A549 treated with CORT108297 at 1 μM for 4 hours (cell line): Measurements from ENCODE around the gene OPA1. TPM values are rescaled to one million over a fixed set of nuclear protein-coding genes. Genes with fewer than 3 reads are reported as not detected.

Experiments used
- total RNA-seq: library from RNA; stranded (reverse); fragments of 200-300 nt; extraction: Qiagen RNA extraction; gene quantifications from 5 replicates; pipeline ENCODE4 v1.2.3, GENCODE V29; 2022

OPA1 gene, protein sequence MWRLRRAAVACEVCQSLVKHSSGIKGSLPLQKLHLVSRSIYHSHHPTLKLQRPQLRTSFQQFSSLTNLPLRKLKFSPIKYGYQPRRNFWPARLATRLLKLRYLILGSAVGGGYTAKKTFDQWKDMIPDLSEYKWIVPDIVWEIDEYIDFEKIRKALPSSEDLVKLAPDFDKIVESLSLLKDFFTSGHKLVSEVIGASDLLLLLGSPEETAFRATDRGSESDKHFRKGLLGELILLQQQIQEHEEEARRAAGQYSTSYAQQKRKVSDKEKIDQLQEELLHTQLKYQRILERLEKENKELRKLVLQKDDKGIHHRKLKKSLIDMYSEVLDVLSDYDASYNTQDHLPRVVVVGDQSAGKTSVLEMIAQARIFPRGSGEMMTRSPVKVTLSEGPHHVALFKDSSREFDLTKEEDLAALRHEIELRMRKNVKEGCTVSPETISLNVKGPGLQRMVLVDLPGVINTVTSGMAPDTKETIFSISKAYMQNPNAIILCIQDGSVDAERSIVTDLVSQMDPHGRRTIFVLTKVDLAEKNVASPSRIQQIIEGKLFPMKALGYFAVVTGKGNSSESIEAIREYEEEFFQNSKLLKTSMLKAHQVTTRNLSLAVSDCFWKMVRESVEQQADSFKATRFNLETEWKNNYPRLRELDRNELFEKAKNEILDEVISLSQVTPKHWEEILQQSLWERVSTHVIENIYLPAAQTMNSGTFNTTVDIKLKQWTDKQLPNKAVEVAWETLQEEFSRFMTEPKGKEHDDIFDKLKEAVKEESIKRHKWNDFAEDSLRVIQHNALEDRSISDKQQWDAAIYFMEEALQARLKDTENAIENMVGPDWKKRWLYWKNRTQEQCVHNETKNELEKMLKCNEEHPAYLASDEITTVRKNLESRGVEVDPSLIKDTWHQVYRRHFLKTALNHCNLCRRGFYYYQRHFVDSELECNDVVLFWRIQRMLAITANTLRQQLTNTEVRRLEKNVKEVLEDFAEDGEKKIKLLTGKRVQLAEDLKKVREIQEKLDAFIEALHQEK
- total RNA-seq, result 21.9 to 39.0 TPM (median 29.4 TPM) in 5 replicates

DNA sequence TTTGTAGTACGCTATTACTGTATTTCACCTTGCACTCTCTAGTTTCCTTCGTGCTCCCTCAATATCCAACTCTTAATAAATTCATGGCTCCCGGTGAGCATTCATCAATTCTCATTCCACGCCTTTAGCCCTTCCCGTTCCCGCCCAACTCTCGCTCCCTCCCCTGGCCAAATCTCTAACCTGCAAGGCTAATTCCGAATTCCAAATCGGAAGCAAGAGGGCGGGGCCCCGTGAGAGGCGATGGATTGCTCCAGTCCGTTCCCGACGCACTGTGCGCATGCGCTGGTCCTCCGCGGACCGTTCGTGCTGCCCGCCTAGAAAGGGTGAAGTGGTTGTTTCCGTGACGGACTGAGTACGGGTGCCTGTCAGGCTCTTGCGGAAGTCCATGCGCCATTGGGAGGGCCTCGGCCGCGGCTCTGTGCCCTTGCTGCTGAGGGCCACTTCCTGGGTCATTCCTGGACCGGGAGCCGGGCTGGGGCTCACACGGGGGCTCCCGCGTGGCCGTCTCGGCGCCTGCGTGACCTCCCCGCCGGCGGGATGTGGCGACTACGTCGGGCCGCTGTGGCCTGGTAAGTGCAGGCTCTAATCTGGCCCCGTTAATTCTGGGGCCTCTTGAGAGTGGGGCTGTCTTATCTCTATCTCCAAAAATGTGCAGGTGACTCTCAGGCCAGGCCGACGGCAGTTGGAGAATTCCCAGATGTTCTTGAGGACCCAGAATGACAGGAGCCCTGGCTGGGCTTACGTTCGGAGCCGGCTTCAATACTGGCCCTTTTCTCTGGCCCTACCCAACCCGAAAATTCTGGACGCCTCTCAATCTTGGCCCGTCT, at the start of gene OPA1:
OPA1 (plus strand) TSS at position 368 of the 827 bp plus-strand sequence; CDS start at position 538, 170 bp downstream.

DNA sequence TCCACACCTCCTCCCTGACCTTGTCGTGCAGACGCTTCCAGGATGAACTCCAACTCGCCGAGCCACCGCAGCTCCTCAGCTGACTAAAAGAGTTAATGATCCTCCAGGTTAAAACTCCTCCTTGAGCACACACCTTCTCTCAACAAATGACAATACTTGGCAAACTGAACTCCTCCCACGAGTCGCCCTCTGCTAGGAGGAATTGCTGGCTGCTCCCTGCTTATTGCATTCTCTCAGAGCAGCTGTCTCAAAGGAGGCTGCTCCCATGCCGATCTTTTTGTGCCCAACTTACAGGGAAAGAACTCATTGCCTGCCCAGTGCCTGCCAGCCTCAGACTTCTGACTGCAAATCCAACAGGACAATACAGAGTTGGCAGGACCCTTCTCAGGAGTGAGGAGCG, 38.2 kb upstream of the OPA1 start, which contains the start of gene ATP13A4:
ATP13A4 (minus strand) TSS at position 85 of the 400 bp plus-strand sequence. CDS start 96 bp downstream, outside the sequence.

Other genes starting within 250 kb of the OPA1 start
- gene ATP13A5, start 214.5 kb upstream of the OPA1 start, total RNA-seq, result not detected in 5 replicates
- 0.06 TPM in 1 of 5 replicates, not detected in the others for gene ATP13A4, start 38.3 kb upstream of the OPA1 start, total RNA-seq